Hepatic stellate cell (primary cell): ENCODE measurements around the gene DNAH6.

Experiments used
- DNase-seq: peaks from one replicate; pipeline ENCODE4 v3.0.0; 2011; ENCODE audit warnings: low spot score

DNAH6 gene

DNA sequence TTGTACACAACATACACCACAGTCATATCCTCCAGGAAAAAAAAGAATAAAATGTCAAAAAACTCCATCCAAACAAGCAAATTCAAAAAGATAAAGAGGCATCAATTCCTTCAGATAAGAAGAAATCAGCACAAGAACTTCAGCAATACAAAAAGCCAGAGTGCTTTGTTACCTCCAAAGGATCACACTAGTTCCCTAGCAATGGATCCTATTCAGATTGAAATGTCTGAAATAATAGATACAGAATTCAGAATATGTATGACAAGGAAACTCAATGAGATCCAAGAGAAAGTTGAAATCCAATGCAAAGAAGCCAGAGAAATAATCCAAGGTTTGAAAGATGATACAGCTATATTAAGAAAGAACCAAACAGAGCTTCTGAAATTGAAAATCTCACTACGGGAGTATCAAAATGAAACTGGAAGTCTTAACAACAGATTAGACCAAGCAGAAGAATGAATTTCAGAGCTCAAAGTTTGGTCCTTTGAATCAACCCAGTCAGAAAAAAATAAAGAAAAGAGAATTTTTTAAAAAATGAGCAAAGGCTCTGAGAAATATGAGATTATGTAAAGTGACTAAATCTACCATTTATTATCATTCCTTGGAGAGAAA, 284.0 kb downstream of the DNAH6 start:
- DNase-seq, result no peak

DNA sequence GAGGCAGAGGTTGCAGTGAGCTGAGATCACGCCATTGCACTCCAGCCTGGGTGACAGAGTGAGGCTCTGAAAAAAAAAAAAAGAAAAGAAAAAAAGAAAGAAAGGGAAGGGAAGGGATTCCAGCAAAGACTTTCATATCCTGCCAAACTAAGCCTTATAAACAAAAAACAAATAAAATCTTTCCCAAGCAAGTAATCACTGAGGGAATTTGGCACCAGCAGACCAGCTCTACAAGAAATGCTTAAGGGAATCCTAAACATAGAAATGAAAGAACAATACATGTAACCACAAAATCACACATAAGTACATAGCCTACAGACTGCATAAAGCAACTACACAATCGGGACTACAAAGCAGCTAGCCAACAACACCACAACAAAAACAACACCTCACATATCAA, 285.5 kb downstream of the DNAH6 start:
- no peak for DNase-seq

DNA sequence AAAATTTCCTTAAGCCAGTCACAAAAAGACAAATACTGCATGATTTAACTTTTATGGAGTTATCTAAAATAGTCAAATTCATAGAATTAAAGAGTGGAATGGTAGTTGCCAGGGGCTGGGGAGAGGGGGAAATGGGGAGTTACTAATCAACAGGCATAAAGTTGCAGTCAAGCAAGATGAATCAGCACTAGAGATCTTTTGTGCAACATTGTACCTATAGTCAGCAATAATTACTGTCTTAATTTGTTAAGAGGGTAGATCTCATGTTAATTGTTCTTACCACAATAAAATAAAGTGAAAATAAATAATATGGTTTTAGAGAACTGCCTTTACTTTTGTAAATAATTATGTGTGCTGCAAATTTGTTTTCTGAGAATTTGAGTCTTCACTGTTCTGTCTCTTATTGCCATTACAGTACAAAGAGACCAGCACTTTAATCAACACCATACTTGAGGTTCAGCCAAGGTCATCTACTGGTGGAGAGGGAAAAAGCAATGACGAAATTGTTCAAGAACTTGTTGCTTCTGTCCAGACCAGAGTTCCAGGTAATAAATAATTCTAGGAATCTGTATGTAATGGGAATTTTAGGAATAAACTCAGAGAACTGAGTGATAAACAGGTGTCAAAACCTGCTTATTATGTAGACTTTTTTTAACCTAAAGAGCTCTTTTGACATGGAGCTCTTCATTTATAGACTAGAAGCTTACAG, 289.1 kb downstream of the DNAH6 start:
- DNase-seq, result no peak

DNA sequence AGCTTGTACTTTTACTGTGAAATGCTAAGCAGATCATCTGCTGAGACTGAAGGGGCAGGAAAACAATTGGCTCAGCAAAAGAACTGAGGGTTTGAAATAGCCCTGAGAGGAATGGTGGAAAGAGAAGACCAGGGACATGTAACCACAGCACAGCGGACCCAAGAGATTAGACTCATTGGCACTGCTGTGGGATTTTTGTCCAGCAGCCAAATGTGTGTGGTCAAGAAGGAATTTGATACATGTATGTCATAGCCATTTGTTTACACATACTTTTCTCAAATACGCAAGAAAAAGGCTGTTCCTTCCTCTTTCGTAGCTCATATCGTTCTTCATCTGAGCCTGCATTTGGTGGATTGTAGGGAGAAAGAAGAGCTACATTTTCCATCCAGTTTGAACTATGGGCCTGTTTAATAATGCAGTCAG, 290.8 kb downstream of the DNAH6 start:
- DNase-seq, result peak; percentile 85

DNA sequence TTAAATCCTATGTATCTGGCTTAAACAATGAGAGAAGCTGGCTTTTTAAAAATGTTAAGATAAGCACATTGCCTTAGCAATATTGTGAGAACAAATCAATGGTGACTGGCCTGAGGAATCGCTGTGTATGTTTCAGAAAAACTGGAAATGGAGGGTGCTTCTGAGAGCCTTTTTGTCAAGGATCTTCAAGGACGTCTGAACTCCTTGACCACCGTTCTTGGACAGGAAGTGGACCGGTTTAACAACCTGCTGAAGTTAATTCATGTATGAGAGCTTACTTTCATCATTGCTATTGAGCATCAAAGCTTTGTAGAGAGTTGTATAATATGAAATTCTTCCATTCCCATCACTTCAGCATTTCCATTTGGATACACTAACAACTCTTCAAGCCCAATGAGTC, 292.0 kb downstream of the DNAH6 start:
- no peak for DNase-seq

DNA sequence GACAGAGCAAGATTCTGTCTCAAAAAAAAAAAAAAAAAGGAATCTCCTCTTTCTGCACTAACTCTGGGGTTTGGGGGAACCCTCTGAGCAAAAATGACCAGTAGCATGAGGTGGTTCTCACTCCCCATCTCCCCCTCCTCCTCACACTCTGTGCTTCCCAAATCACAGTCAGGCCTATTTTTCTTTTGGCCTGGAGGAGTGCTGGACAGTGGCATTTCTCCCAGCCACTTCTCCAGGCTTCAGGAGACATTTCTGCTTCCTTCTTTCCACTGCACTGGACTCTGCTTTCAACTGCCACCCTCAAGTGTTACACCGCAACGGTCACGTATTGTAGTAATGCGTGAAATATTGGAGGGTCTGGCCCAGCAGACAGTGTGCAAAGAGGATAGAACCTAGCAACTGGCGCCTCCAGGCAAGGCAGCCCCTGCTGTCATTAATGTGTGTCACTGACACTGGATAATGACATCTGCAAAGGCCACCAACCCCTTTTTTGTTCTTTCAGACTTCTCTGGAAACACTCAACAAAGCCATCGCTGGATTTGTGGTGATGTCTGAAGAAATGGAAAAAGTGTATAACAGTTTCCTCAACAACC, 295.6 kb downstream of the DNAH6 start:
- no peak for DNase-seq

DNA sequence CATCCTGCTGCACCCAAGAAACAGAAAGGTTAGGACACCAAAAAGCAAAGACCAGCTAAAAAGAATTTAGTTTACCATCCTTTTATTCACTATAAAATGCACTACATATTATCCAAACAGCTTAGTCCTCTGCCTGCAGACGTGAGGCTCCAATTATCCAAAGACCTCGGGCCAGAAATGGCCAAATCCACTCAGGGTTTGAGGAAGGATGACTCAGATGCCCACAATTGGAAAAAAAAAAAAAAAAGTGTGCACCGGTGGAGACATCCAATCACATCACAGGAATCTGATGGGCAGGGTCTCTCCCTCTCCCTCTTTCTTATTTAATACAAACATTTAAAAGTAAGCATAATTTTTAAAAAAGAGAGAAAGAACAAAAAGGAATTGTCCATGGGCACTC, 298.8 kb downstream of the DNAH6 start:
- DNase-seq, result peak; percentile 36

DNA sequence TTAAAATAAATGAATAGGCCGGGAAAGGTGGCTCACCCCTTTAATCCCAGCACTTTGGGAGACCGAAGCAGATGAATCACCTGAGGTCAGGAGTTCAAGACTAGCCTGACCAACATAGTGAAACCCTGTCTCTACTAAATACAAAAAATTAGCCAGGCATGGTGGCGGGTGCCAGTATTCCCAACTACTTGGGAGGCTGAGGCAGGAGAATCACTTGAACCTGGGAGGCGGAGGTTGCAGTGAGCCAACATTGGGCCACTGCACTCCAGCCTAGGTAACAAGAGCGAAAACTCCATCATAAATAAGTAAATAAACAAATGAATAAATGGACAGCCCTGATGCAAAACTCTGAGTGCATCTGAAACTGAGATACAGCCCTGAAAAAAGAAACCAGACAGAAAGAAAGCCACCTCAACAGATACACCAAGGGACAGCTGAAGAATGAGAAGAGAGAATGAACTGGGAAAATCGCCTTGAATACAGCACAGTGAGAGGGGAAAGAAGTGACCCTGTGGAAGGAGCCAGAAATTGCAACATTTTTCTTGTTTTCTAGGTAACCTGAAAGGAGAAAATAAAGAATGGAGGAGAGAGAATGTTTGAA, 300.2 kb downstream of the DNAH6 start:
- DNase-seq, result no peak

DNA sequence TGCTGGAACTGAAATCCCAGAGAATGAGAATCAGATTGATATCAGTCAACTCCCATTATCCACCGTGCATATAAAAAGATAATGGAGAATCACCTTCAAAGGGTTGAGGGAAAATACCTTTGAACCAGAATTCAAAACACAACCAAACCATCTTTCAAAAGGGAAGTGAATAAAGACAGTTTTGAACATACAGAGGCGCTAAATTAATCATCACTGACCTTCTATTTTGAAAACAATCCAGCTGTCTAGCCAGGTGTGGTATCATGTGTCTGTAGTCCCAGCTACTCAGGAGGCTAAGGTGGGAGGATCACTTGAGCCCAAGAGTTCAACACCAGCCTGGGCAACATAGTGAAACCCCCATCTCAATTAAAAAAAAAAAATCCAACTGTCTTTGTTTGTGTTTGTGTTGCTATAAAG, 300.9 kb downstream of the DNAH6 start:
- no peak for DNase-seq

DNA sequence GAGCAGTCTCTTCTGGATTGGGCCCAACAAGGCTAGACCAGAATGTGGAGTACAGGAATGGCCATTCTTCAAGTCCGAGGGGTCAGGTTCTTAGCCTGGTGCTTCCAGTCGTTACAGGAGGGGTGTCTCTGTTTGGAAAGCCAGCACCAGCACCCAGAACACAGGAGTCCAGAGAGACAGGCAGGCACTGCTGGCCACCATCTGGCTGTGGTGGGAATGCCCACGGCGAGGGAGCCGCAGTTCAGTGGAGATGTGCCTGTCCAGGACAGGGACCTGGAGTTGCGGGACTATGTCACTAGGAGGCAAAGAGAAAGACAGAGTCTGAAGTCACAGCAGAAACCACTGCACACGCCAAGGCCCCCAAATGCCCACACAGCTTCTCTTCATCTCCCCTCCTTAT, 305.5 kb downstream of the DNAH6 start:
- DNase-seq, result no peak

DNA sequence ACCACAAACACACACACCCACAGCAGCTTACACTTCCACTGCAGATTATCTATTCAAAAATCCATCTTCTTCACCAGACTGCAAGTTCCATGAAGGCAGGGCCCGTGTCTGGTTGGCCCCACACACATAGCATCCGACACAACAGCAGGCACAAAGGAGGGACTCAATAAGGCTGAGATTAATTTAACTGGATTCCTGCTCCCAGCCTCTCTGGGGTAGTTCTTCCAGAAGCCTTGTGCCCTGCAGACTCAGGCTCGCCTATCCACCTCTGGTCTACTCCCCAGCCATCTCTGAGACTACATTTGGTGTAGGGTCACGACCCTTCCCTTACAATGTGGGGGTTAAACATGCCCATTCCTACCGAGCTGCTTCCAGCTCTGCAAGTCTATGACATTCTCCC, 306.9 kb downstream of the DNAH6 start:
- DNase-seq, result no peak

DNA sequence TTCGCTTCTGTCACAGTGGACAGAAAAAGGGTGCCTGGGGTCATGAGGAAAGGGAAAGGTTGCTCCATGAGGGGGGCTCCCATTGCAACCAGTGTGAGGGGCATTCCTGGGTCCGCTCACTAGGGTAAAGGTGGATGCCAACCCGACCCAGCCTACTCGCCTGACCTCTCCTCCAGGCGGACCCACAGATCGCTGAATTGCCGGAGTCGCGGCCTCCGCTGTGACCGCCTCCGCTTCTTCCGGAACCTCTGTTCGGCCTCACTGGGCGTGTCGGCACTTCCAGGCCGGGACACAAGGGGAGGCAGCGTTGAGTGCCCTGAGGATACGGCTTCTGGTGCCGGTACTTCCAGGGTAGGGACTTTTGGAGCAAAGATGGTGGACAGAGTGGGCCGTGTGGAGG, 307.5 kb downstream of the DNAH6 start:
- DNase-seq, result no peak

DNA sequence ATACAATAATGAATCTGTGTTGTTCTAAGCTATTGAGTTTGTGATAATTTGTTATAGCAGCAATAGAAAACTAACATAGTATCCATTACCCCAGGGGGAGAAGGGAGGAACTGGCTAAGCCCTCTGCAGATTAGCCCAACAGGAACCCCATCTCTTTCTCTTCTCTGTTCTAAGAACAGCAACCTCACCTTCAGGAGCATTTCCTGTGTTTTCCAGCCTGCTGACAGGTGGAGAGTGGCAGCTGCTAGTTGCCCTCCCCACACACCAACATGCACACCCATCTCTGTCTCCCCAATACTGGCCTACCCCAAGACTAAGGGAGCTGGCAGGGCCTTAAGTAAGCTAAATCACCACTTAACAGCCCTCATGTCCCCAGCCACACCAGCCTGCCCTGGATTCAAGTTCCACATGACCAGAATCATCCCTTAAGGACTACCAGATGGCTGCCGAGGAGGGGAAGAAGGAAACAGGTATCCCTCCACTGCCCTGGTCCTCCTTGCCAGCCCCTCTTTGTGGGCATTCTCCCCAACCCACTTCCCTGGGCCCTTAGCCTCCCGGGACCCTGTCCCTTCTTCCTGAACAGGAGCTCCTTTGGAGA, 311.8 kb downstream of the DNAH6 start:
- no peak for DNase-seq

DNA sequence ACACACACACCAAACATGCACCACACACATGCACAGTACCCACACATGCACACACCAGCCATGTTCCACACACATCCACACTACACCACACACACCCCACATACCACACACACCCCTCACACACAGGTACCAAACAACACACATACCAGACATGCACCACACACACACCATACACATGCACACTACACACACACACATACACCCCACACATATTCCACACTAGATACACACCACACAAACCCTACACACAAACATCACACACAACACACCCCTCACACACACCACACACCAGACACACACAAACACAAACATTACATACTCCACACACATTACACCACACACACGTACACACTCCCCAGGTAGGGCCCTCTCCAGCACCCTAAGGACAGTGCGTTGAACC, 313.4 kb downstream of the DNAH6 start:
- no peak for DNase-seq

DNA sequence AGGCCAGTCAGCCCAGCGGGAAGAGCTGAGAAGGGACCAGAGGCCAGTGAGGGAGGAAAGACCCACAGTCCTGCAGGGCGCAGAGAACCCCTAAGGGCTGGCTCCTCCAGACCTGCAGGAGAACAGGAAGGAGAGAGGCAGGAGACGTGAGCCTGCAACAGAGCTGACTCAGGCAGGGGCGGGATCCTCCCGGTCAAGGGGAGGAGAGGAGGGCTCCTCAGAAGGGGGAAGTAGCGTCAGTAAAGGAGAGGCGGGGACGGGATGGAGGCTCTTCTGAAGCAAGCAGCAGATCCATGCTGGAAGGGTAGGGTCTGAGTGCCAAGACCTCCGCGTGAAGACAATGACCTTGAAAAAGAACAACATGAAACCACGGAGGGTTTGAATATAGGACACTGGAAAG, 313.8 kb downstream of the DNAH6 start:
- no peak for DNase-seq

DNA sequence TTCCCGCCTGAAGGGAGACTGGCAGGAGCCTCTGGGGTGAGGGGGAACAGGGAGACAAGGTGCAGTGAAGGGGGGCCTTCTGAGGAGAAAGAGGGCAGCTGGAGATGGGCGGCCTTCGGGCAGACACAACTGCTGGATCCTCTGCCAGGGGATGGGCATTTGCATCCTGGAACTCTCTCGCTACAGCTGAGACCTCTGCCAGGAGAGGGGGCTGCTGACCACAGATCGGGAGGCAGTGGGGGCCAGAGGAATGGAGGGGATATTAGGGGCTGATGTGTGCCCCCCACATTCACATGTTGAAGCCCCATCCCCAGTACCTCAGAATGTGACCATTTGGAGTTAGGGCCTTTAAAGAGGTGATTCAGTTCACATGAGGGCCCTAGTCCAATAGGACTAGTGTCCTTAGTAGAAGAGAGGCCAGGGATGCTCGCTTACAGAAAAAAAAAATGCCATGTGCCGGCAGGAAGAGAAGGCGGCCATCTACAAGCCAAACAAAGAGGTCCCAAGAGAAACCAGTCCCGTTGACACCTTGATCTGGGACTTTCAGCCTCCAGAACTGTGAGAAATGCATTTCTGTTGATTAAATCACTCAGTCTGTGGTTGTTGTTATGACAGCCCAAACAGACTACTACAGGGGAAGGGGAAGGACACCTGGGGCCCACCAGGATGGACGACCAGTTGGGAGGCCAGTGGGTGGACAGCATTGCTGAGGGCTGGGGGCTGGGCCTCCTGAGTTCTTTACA, 314.6 kb downstream of the DNAH6 start:
- DNase-seq, result no peak

DNA sequence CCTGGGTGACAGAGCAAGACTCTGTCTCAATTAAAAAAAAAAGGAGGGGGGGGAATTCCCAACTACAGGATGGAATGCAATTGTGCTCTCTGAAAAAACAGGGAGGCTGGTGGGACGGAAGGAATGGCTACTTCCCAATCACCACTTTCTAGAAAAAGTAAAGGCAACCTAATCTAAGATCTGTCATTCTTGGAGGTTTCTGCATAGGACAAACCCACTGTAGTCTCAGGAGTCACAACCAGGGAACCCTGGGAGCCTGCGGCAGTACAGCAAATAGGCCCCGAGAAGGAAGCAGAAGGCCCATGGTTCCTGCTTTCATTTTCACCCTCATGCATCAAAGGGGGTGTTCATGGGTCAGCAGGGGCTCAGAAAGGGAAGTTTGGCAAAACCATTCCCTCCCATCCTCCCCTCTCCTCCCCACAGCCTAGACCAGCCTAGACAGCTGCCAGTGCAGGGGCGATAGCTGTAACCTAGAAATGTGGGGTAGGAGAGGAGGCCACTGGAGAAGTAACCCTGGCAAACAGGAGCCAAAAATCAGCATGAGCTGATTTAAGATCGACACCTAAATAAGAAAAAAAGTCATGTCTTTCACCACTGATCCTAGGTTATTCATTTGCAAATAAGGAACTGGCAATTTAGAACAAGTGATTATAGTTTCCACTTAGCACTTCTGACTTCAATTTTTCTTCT, 316.6 kb downstream of the DNAH6 start:
- DNase-seq, result peak; percentile 34

DNA sequence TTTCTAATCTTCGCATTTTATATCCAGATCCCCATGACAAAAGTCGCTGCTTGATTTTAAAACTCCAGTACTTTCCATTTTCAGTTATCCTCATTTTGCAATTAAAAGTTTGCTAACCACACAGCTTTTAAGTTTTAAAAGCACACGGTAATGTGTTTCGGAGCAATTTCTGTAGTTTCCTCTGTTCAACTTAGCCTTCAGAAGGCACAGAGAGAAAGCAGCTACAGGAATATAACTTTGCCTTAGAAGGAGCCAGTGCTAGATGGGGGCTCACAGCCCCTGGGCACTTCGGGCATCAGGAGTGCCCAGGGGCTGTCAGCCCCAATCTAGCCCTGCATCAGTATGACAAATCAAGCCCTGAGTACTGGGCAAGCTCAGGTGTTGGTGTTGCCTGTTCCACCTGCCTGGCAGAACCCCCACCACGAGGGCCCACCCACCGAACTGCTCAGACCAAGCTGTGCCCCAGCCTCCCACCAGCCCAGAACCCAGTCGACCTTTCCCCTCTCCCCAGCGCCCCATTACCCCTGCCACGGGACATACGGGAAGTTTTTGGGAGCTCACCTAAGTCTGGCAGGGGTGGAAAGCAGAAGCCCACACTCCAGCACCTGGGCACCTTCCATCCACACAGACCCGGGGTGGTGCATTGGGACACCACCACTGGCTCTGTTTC, 317.3 kb downstream of the DNAH6 start:
- DNase-seq, result no peak

DNA sequence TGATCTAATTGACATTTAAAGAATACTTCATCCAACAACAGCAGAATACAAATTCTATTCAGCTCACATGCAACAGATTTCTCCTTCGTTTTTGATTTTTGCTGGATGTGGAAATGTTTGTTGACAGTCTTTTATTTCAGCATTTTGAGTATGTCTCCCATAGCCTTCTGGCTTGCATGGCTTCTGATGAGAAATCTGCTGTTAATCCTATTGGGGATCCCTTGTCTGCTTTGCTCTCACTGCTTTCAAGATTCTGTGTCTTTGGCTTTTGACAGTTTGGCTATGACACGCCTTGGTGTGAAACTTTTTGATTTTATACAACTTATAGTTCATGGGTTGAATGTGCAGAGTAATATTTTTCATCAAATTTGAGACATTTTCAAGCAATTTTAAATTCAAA, 319.9 kb downstream of the DNAH6 start:
- DNase-seq, result no peak

DNA sequence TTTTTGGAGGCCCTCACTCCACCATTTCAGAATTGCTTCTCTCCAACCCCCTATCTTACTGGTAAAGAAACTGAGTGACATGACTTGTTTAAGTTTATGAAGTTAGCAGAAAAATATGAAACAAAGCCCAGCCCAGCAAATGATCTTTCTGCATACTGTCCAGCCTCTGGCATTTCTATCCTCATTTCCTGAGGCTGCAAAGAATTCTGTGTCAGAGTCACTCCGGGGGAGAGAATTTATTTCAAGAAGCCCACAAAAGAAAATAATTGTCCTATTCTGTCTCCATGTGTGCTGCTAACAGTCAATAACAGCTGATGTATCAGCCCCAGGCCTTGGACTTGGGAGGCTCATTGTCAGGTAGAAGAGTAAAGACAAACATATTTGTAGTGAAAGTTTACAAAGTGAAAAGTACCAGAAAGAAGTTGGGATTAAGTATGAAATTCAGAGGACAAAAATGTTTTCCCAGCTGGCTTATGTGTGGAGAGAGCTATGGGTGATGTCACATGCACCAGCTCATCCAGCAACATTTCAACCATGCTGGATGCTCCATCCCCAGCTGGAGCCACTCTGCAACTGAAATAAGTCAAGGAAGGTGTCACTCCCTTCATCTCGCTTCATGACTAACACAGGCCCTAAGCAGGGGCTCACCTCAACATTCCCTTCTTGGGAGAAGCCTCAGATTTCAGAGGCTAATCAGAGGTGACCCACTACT, 322.3 kb downstream of the DNAH6 start:
- DNase-seq, result peak; percentile 80
